Astrocyte (in vitro differentiated cells and primary cell): Measurements from ENCODE around the gene CZIB. TPM values are rescaled to one million over a fixed set of nuclear protein-coding genes. Genes with fewer than 3 reads are reported as not detected.
A peak's percentile ranks its signal among the peaks of the same experiment; 100 is the strongest.

Experiments used
- DNase-seq: peaks from one replicate; pipeline ENCODE4 v3.0.0-alpha.2; 2010; ENCODE audit warnings: low read depth
- FAIRE-seq: peaks from 2 replicates; lab custom pipeline; 2011; peaks lifted over from hg19 to GRCh38; lab: Jason Lieb, UNC
- H2AFZ ChIP-seq: 2 replicates; pipeline ENCODE4 v1.6.0; 2012; ENCODE audit warnings: low read depth, low read length, inconsistent platforms
- H3K27ac ChIP-seq: 2 replicates; pipeline ENCODE4 v1.5.1; 2011; ENCODE audit warnings: low read depth, low read length, inconsistent platforms
- H3K27me3 ChIP-seq: 2 replicates; pipeline ENCODE4 v1.6.0; 2011; ENCODE audit warnings: low read length, inconsistent platforms; ENCODE audit not compliant: insufficient read depth
- H3K36me3 ChIP-seq: 2 replicates; pipeline ENCODE4 v1.5.1; 2011; ENCODE audit warnings: low read length, inconsistent platforms; ENCODE audit not compliant: insufficient read depth
- H3K4me1 ChIP-seq: 2 replicates; pipeline ENCODE4 v1.5.1; 2011; ENCODE audit warnings: low read length, inconsistent platforms; ENCODE audit not compliant: insufficient read depth
- H3K4me2 ChIP-seq: 2 replicates; pipeline ENCODE4 v1.6.0; 2012; ENCODE audit warnings: low read length, inconsistent platforms
- H3K4me3 ChIP-seq: 2 replicates; pipeline ENCODE4 v1.5.1; 2011; ENCODE audit warnings: low read depth, mild to moderate bottlenecking, low read length, inconsistent platforms; ENCODE audit not compliant: insufficient read depth
- H3K79me2 ChIP-seq: 2 replicates; pipeline ENCODE4 v1.6.0; 2012; ENCODE audit warnings: mild to moderate bottlenecking, low read length, inconsistent platforms; ENCODE audit not compliant: insufficient read depth
- H3K9ac ChIP-seq: 2 replicates; pipeline ENCODE4 v1.6.0; 2012; ENCODE audit warnings: mild to moderate bottlenecking, low read length, inconsistent platforms
- H3K9me3 ChIP-seq: 2 replicates; pipeline ENCODE4 v1.5.1; 2012; ENCODE audit warnings: low read depth, mild to moderate bottlenecking, low read length, inconsistent platforms; ENCODE audit not compliant: insufficient read depth
- H4K20me1 ChIP-seq: 2 replicates; pipeline ENCODE4 v1.6.0; 2012; ENCODE audit warnings: low read length, inconsistent platforms; ENCODE audit not compliant: insufficient read depth
- H3K27ac Mint-ChIP-seq: one replicate; pipeline ENCODE4 v1.8.0; 2021; ENCODE audit warnings: mild to moderate bottlenecking, mixed read lengths; ENCODE audit not compliant: unreplicated experiment
- H3K27me3 Mint-ChIP-seq: one replicate; pipeline ENCODE4 v1.8.0; 2021; ENCODE audit warnings: low read depth, mixed read lengths; ENCODE audit not compliant: unreplicated experiment
- H3K36me3 Mint-ChIP-seq: one replicate; pipeline ENCODE4 v1.8.0; 2021; ENCODE audit warnings: low read depth, mixed read lengths; ENCODE audit not compliant: unreplicated experiment
- H3K4me1 Mint-ChIP-seq: one replicate; pipeline ENCODE4 v1.8.0; 2021; ENCODE audit warnings: low read depth, mixed read lengths; ENCODE audit not compliant: unreplicated experiment
- H3K4me3 Mint-ChIP-seq: one replicate; pipeline ENCODE4 v1.8.0; 2021; ENCODE audit warnings: mild to moderate bottlenecking, moderate library complexity, mixed read lengths; ENCODE audit not compliant: unreplicated experiment
- H3K9me3 Mint-ChIP-seq: one replicate; pipeline ENCODE4 v1.8.0; 2021; ENCODE audit warnings: mild to moderate bottlenecking, mixed read lengths; ENCODE audit not compliant: unreplicated experiment
- EZH2 ChIP-seq: IDR thresholded peaks from 2 replicates; pipeline ENCODE4 v1.6.1; 2012; ENCODE audit warnings: mild to moderate bottlenecking, low read length, inconsistent platforms; ENCODE audit not compliant: insufficient read depth
- total RNA-seq: library from RNA; stranded (reverse); gene quantifications from 2 replicates; pipeline ENCODE4 v1.2.1, GENCODE V29; 2021
- TF ChIP-seq, protein P1 (sequence below): IDR thresholded peaks from 2 replicates; pipeline ENCODE4 v1.5.1; 2011; ENCODE audit warnings: low read depth, mild to moderate bottlenecking, inconsistent platforms, low read length, moderate library complexity; ENCODE audit not compliant: insufficient read depth

Gene CZIB
- total RNA-seq, 1 donor from 2014 or later = 34.5 TPM

DNA sequence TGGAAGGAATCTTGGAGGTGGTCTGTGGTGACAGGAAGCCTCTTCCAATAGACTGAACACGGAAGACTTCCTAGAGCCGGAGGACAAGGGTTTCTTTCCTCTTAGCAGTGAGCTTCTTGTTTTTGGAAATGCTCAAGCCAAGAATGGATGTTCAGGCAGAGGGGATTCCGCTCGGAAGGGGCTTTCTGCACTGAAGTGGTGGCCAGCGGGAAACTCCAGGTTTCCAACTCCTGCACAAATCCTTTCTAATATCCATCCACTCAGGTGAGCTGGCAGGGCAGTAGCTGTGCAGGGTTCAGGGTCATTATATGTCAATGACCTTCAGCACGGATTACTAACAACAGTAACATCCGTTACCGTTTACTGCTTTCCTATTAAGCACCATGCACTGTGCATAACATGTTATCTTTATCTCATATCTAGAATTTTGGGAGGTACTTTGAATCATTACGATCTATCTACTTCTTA lies 24.4 kb downstream of the CZIB start:
- no peaks in the 10 kb centered on the region for H3K9me3 ChIP-seq
- peak overlapping the region; percentile 83 for H3K4me3 Mint-ChIP-seq
- H3K79me2 ChIP-seq = peaks cover 18% of the 10 kb centered on the region
- DNase-seq (no peak), FAIRE-seq (no peak)
- H3K36me3 Mint-ChIP-seq = peaks cover 4% of the 10 kb centered on the region
- H3K9ac ChIP-seq = peak overlapping the region; percentile 97
- no peaks in the 10 kb centered on the region for H3K27me3 Mint-ChIP-seq
- H3K4me2 ChIP-seq = peak overlapping the region; percentile 100
- peaks cover 9% of the 10 kb centered on the region for H3K4me1 Mint-ChIP-seq
- H3K27me3 ChIP-seq = no peaks in the 10 kb centered on the region
- no peaks in the 10 kb centered on the region for H3K9me3 Mint-ChIP-seq
- H4K20me1 ChIP-seq = peaks cover 5% of the 10 kb centered on the region
- H3K4me1 ChIP-seq = peaks cover 12% of the 10 kb centered on the region
- peak overlapping the region; percentile 77 for H3K27ac ChIP-seq
- no peaks in the 10 kb centered on the region for H3K36me3 ChIP-seq
- H3K4me3 ChIP-seq = peak overlapping the region; percentile 97
- peak overlapping the region; percentile 65 for H3K27ac Mint-ChIP-seq
- H2AFZ ChIP-seq = peak overlapping the region; percentile 71
- TF ChIP-seq, protein P1, sequence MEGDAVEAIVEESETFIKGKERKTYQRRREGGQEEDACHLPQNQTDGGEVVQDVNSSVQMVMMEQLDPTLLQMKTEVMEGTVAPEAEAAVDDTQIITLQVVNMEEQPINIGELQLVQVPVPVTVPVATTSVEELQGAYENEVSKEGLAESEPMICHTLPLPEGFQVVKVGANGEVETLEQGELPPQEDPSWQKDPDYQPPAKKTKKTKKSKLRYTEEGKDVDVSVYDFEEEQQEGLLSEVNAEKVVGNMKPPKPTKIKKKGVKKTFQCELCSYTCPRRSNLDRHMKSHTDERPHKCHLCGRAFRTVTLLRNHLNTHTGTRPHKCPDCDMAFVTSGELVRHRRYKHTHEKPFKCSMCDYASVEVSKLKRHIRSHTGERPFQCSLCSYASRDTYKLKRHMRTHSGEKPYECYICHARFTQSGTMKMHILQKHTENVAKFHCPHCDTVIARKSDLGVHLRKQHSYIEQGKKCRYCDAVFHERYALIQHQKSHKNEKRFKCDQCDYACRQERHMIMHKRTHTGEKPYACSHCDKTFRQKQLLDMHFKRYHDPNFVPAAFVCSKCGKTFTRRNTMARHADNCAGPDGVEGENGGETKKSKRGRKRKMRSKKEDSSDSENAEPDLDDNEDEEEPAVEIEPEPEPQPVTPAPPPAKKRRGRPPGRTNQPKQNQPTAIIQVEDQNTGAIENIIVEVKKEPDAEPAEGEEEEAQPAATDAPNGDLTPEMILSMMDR = no peak

DNA sequence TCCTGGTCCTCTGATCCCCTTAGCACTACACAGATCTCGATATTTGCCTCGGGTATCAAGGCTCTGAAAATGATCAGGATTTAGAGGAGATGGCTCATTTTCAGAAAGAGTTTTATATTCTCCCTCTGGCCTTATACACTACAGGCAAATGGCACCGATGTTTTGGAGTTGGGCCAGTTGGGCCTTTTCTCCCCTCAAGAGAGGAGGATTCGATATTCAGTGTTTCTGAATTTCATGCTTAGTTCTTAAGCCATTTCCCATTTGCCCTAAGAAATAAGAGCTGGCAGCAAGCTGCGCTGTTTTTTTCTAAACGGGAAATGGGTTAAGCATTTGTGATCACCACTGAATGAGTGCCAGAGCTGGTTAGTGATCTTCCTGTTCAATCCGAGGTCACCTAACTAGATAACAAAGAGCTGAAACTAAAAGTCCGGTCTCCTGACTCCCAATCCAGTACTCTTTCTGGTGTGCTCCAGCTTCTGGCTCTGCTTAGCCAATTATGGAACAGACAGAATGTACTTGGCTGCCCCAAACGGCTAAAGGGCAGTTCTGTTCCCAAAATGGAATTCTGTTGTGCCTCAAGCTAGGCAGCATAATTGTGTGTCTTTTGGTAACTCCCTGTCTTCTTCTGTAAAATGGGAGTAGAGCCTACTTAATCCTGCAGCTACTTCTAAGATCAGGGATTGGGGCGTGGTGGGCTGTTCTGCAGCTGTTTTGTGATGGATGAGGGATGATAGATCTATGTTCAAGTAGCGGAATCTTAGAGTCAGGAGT lies 25.0 kb downstream of the CZIB start:
- H3K9me3 Mint-ChIP-seq = no peaks in the 10 kb centered on the region
- peaks cover 5% of the 10 kb centered on the region for H3K27me3 Mint-ChIP-seq
- H3K36me3 ChIP-seq = no peaks in the 10 kb centered on the region
- DNase-seq (no peak), FAIRE-seq (no peak)
- peaks cover 18% of the 10 kb centered on the region for H3K79me2 ChIP-seq
- H3K9me3 ChIP-seq = no peaks in the 10 kb centered on the region
- H3K36me3 Mint-ChIP-seq = no peaks in the 10 kb centered on the region
- peak overlapping the region; percentile 83 for H3K4me3 Mint-ChIP-seq
- H3K27ac Mint-ChIP-seq = no peak overlapping the region
- H3K4me1 Mint-ChIP-seq = peaks cover 9% of the 10 kb centered on the region
- TF ChIP-seq, protein P1 = no peak
- no peak for TF ChIP-seq EZH2
- H3K27ac ChIP-seq = no peak overlapping the region
- peaks cover 5% of the 10 kb centered on the region for H4K20me1 ChIP-seq
- no peak overlapping the region for H3K4me3 ChIP-seq
- no peak overlapping the region for H3K9ac ChIP-seq
- peaks cover 12% of the 10 kb centered on the region for H3K4me1 ChIP-seq
- H2AFZ ChIP-seq = peak overlapping the region; percentile 71
- H3K27me3 ChIP-seq = no peaks in the 10 kb centered on the region
- no peak overlapping the region for H3K4me2 ChIP-seq

DNA sequence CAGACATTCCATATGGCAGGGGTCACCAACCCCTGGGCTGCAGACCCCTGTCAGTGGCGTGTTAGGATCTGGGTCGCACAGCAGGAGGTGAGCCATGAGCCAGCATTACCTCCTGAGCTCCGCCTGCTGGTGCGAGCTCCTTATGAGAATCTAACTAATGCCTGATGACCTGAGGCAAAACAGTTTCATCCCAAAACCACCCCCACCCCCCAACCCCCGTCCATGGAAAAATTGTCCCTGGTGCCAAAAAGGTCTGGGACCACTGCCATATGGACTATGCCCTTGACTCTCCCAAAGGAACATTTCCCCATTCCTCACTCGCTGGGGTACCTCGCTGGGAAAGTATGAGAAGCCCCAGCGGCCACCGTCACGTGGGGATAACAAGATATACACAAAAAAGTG lies 30.2 kb downstream of the CZIB start:
- FAIRE-seq = no peak
- H3K27me3 ChIP-seq = no peaks in the 10 kb centered on the region
- TF ChIP-seq, protein P1 = no peak
- no peak for TF ChIP-seq EZH2

More for the DNA sequence above, 30.2 kb downstream of the CZIB start:
- Histone ChIP-seq H4K20me1 (no peaks in the 10 kb centered on the region), H3K4me3 (no peak overlapping the region), H3K27ac (no peak overlapping the region), H3K9ac (no peak overlapping the region), H2AFZ (no peak overlapping the region), H3K4me1 (peaks cover 4% of the 10 kb centered on the region), H3K4me2 (no peak overlapping the region), H3K79me2 (no peaks in the 10 kb centered on the region), H3K9me3 (no peaks in the 10 kb centered on the region), H3K36me3 (no peaks in the 10 kb centered on the region)
- H3K4me3 Mint-ChIP-seq = no peak overlapping the region
- no peaks in the 10 kb centered on the region for H3K36me3 Mint-ChIP-seq
- H3K27ac Mint-ChIP-seq = no peak overlapping the region
- H3K9me3 Mint-ChIP-seq = no peaks in the 10 kb centered on the region
- H3K4me1 Mint-ChIP-seq = peaks cover 2% of the 10 kb centered on the region
- H3K27me3 Mint-ChIP-seq = peaks cover 5% of the 10 kb centered on the region
- DNase-seq = no peak
